Skeletal muscle satellite cell (primary cell): ENCODE data around the gene KLRC2.
"Not testable (repeated sequence)": the region's sequence is repeated elsewhere in the genome, so short reads cannot be mapped to it uniquely, and the experiment has no call there.

Source experiments
- H3K27me3 ChIP-seq: 2 replicates; pipeline ENCODE4 v1.7.0; 2013; ENCODE audit warnings: low read length; ENCODE audit not compliant: control insufficient read depth, insufficient read depth
- H3K36me3 ChIP-seq: 2 replicates; pipeline ENCODE4 v1.7.0; 2013; ENCODE audit warnings: mild to moderate bottlenecking, control low read depth, low read length; ENCODE audit not compliant: insufficient read depth
- H3K4me1 ChIP-seq: 2 replicates; pipeline ENCODE4 v1.7.0; 2013; ENCODE audit warnings: low read length; ENCODE audit not compliant: control insufficient read depth, insufficient read depth
- H3K4me2 ChIP-seq: 2 replicates; pipeline ENCODE4 v1.7.0; 2013; ENCODE audit warnings: mild to moderate bottlenecking, low read length
- H3K4me3 ChIP-seq: 2 replicates; pipeline ENCODE4 v1.7.0; 2013; ENCODE audit warnings: low read length
- H3K9ac ChIP-seq: 2 replicates; pipeline ENCODE4 v1.7.0; 2013; ENCODE audit warnings: mild to moderate bottlenecking, low read depth, low read length, moderate library complexity
- H3K9me3 ChIP-seq: replicated peaks from 2 replicates; pipeline ENCODE4 v1.7.0; 2013; ENCODE audit warnings: mild to moderate bottlenecking, control low read depth, low read length

Gene KLRC2

DNA sequence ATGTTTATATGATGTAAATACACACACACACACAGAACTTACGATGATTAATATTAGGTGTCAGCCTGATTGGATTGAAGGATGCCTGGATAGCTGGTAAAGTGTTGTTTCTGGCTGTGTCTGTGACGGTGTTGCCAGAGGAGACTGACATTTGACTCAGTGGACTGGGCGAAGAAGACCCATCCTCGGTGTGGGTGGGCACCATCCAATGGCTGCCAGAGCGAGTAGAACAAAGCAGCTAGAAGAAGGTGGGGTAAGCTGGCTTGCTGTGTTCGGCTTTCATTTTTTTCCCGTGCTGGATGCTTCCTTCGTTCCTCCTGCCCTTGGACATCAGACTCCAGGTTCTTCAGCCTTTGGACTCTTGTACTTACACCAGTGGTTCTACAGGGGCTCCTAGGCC lies 5.3 kb upstream of the KLRC2 start:
- H3K27me3 ChIP-seq, result not testable (repeated sequence)

DNA sequence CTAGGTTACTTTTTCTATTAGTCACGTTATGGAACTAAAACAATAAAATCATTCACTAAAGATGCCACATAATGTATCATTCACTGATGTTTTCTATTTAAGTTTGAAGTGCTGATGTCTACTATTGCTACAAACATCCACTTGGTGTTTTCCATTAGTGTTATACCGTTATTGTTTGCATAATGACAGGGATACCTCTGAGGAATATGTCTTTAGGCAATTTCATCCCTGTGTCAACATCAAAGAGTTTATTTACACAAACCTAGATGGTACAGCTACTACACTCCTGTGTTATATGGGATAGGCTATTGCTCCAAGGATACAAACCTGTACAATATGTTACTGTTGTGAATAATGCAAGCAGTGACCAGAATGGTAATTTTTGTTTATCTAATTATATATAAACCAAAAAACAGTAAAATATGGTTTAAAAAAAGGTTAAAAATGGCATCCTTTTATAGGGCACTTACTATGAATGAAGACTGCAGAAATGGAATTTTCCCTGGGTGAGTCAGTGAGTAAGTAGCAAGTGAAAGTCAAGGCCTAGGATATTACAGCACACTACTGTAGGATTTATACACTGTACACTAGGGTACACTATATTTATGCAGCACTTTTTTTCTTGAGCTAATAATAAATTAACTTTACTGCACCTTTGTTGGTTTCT lies 3.9 kb upstream of the KLRC2 start:
- not testable (repeated sequence) for H3K4me2 ChIP-seq, H3K9me3 ChIP-seq, H3K4me3 ChIP-seq, H3K27me3 ChIP-seq, H3K36me3 ChIP-seq, H3K4me1 ChIP-seq, H3K9ac ChIP-seq

More for the DNA sequence above, 5.3 kb upstream of the KLRC2 start:
- not testable (repeated sequence) for H3K9me3 ChIP-seq, H3K4me1 ChIP-seq, H3K36me3 ChIP-seq, H3K4me2 ChIP-seq, H3K9ac ChIP-seq, H3K4me3 ChIP-seq

DNA sequence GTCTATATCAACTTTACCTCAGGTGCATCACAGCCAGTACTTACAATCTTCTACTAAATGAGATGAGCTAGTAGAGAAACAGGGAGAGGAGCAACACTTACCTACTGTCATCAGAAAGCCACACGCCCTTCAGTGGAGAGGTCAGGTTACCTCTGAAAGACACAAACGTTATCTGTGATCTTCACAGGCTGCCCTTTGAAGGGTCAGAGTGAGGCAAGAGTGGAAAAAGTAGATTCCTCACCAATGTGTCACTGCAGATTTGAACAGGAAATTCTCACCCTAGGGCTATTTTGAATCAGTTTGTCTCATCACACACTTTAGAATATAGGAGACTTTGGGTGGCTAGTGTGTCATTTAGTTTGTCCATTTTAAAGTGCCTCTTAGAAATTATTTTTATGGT lies 1.8 kb upstream of the KLRC2 start:
- not testable (repeated sequence) for H3K27me3 ChIP-seq, H3K4me2 ChIP-seq, H3K9me3 ChIP-seq, H3K4me1 ChIP-seq, H3K9ac ChIP-seq, H3K36me3 ChIP-seq, H3K4me3 ChIP-seq

- H3K9me3 ChIP-seq, H3K27me3 ChIP-seq, H3K9ac ChIP-seq, H3K4me3 ChIP-seq, H3K36me3 ChIP-seq, H3K4me2 ChIP-seq, H3K4me1 ChIP-seq: not testable (repeated sequence)
Observed at GRCh38 chr12:10430623-10431022, 5.2 kb downstream of the KLRC2 start.

DNA sequence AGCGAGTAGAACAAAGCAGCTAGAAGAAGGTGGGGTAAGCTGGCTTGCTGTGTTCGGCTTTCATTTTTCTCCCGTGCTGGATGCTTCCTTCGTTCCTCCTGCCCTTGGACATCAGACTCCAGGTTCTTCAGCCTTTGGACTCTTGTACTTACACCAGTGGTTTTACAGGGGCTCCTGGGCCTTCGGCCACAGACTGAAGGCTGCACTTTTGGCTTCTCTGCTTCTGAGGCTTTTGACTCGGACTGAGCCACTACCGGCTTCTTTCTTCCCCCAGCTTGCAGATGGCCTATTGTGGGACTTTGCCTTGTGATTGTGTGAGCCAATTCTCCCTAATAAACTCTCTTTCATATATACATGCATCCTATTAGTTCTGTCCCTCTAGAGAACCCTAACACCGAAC lies 9.9 kb downstream of the KLRC2 start:
- H3K4me3 ChIP-seq, H3K4me1 ChIP-seq, H3K9ac ChIP-seq, H3K36me3 ChIP-seq, H3K27me3 ChIP-seq, H3K9me3 ChIP-seq, H3K4me2 ChIP-seq: not testable (repeated sequence)

- not testable (repeated sequence) for H3K27me3 ChIP-seq, H3K9me3 ChIP-seq, H3K4me1 ChIP-seq, H3K36me3 ChIP-seq, H3K9ac ChIP-seq, H3K4me2 ChIP-seq, H3K4me3 ChIP-seq
Observed at GRCh38 chr12:10424260-10424899, 11.4 kb downstream of the KLRC2 start.

DNA sequence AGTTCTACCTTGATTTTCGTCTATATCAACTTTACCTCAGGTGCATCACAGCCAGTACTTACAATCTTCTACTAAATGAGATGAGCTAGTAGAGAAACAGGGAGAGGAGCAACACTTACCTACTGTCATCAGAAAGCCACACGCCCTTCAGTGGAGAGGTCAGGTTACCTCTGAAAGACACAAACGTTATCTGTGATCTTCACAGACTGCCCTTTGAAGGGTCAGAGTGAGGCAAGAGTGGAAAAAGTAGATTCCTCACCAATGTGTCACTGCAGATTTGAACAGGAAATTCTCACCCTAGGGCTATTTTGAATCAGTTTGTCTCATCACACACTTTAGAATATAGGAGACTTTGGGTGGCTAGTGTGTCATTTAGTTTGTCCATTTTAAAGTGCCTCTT lies 13.7 kb downstream of the KLRC2 start:
- not testable (repeated sequence) for H3K4me3 ChIP-seq, H3K4me1 ChIP-seq, H3K27me3 ChIP-seq, H3K4me2 ChIP-seq, H3K9ac ChIP-seq, H3K9me3 ChIP-seq, H3K36me3 ChIP-seq

- H3K4me3 ChIP-seq, H3K9me3 ChIP-seq, H3K9ac ChIP-seq, H3K27me3 ChIP-seq, H3K4me2 ChIP-seq, H3K4me1 ChIP-seq, H3K36me3 ChIP-seq: not testable (repeated sequence)
Observed at GRCh38 chr12:10420334-10420733, 15.5 kb downstream of the KLRC2 start, which contains the start of gene KLRC3. Gene KLRC3 (minus strand): TSS chr12:10420595. CDS start chr12:10420550, 45 bp downstream.

GRCh38 chr12:10409392-10409791 lies 26.4 kb downstream of the KLRC2 start, which contains the start of gene KLRC4:
Gene KLRC4 (minus strand): TSS chr12:10409757. CDS start chr12:10409575, 182 bp downstream.
- no peaks in the 10 kb centered on the region for H3K36me3 ChIP-seq
- no peaks in the 10 kb centered on the region for H3K27me3 ChIP-seq
- H3K4me2 ChIP-seq, result no peak within 1 kb of the TSS
- no peak within 1 kb of the TSS for H3K4me3 ChIP-seq
- H3K9me3 ChIP-seq, result no peaks in the 10 kb centered on the region
- no peaks in the 10 kb centered on the region for H3K4me1 ChIP-seq
- H3K9ac ChIP-seq, result no peak within 1 kb of the TSS

GRCh38 chr12:10408842-10409241 lies 27.0 kb downstream of the KLRC2 start:
- H3K9me3 ChIP-seq, result no peaks in the 10 kb centered on the region
- H3K36me3 ChIP-seq, result no peaks in the 10 kb centered on the region
- H3K4me1 ChIP-seq, result no peaks in the 10 kb centered on the region
- no peaks in the 10 kb centered on the region for H3K27me3 ChIP-seq
- H3K4me2 ChIP-seq, result no peak overlapping the region
- H3K9ac ChIP-seq, result no peak overlapping the region
- no peak overlapping the region for H3K4me3 ChIP-seq

- Histone ChIP-seq H3K9ac (no peak overlapping the region), H3K4me1 (no peaks in the 10 kb centered on the region), H3K27me3 (no peaks in the 10 kb centered on the region), H3K9me3 (no peaks in the 10 kb centered on the region), H3K4me2 (no peak overlapping the region), H3K4me3 (no peak overlapping the region), H3K36me3 (no peaks in the 10 kb centered on the region)
Observed at GRCh38 chr12:10406725-10407124, 29.1 kb downstream of the KLRC2 start.

DNA sequence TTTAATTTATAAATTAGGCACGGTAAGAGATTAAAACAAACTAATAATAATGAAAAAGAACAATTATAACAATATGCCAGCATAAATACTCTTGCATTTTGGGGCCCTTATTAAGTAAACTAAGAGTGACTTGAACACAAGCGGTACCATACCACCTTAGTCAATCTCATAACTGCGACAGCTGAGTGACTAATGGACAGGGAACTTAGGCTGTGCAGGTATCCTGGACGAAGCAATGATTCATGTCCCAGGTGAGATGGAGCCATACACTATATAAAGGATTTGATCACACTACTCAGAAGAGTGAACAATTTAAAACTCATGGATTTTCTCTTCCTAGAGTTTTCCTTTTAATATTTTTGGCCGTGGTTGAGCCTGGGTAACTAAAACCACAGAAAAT lies 30.5 kb downstream of the KLRC2 start:
- H3K4me3 ChIP-seq, result no peak overlapping the region
- H3K4me2 ChIP-seq, result no peak overlapping the region
- H3K9ac ChIP-seq, result no peak overlapping the region
- H3K4me1 ChIP-seq, result no peaks in the 10 kb centered on the region
- no peaks in the 10 kb centered on the region for H3K36me3 ChIP-seq
- no peaks in the 10 kb centered on the region for H3K27me3 ChIP-seq
- H3K9me3 ChIP-seq, result no peaks in the 10 kb centered on the region
